NCI-H128 (cell line): ENCODE measurements around the gene ADCY1.

Experiments used
- DNase-seq: peaks from one replicate; lab custom pipeline; 2025; ENCODE audit not compliant: unreplicated experiment; lab: John Stamatoyannopoulos, UW

ADCY1 gene

DNA sequence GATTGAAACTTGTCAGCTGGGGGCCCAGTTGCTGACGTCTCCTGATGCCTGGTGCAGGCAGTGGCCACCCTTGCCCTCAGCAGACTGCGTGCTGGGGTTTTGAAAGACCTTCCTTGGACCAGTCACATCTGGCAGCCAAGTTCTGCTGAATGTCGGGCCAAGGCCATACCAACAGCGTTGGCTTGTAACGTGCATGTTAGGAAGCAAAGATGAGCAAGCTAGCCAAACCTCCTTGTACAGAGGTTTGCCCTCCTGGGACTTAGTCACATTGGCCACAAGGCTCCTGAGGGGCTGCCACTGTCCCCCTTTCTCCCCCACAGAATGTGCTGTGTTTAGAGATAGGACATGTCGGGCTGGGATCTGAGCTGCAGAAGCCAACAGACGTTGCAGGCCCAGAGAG, 49.0 kb downstream of the ADCY1 start:
- DNase-seq = no peak

DNA sequence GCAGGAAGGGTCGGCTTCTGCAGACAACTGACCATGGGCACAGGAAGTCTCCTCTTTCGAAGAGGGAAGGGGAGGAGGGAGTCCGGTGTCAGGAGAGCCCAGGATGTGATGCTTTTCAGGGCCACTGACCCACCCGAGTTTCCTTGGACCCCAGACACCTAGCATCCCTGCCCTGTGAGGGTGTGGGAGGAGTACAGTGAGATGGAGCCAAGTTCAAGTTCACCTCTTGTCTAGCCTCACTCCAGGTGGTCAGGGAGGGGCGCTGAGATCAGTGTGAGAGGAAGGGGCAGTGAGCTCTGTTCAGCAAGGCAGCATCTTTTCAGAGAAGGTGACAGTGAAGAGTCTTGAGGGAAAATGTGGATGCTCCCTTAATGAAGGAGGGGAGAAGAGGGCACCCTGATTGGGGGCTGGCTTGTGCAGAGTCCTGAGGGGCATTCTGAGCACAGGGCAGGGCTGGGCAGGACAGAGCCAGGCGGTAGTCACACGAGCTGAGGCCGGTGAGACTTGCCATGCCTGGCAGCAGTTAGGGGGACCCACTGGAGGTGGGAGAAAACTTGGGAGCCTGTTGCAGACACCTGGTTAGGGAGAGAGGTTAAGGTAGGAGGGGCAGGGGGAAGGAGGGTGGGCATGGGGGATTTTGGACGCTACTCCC, 49.7 kb downstream of the ADCY1 start:
- DNase-seq = no peak

GRCh38 chr7:45624392-45624760, 50.2 kb downstream of the ADCY1 start:
- DNase-seq = no peak

DNA sequence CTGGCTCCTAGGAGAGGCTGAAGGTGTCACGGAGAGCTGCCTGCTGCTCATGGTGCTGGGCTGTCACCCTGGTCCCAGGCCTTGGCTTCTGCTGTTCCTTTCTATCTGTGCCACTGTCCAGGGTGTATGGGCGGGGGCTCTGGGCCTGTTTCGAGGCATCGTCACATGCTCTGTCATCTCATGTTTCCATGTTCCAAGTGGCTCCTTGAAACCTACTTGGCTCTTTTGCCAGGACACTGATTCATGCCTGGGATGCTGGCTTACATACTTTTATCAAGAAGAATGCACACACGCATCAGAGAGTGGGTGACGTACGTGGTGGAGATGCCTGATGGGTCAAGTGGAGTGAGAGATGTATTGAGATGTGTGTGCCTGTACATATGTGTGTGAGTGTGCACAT, 50.9 kb downstream of the ADCY1 start:
- DNase-seq = no peak

GRCh38 chr7:45625714-45626440, 51.7 kb downstream of the ADCY1 start:
- DNase-seq = no peak

DNA sequence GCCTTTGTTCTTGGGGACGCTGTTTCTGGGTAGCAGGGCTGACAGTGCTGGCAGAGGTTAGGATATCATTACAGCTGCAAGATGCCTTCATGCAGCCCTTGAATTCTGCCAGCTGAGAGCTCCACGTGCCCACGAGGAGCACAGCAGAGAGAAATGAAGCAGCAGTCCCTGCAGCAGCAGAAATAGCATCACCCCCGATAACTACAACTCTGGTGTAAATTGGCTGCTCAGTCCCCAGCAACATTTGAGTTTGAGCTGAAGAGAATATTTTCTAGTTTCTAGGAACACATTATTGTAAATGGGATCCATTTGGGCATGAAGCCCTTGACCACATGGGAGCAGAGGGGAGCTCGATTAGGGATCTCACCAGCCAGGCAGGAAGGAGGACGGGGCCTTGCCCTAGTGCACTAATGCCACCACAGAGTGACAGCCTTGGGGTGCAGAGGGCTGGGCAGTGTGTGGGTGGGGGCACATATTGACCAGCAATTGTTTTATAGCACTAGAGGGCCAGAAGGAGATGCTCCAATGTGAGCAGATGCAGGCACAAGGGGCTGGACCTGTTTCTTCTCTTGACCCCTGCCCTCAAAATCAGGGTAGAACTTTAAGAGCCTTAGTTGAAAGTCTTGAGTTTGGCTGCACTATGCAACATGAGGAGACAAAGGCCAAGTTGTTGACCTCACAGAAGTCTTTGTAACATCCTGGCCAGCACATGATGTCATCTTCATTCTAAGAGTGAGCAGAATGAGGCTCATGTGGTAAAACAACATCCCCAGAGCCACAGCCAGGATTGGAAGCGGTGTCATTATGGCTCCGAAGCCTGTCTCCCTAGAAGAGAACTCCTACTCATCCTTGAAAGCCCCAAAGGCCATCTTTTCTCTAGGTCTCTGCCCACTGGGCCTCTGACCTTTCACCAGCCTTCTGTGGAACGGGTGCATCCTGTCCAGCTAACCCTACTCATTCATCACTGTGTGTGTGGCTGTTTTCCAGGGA, 52.6 kb downstream of the ADCY1 start:
- DNase-seq = no peak

DNA sequence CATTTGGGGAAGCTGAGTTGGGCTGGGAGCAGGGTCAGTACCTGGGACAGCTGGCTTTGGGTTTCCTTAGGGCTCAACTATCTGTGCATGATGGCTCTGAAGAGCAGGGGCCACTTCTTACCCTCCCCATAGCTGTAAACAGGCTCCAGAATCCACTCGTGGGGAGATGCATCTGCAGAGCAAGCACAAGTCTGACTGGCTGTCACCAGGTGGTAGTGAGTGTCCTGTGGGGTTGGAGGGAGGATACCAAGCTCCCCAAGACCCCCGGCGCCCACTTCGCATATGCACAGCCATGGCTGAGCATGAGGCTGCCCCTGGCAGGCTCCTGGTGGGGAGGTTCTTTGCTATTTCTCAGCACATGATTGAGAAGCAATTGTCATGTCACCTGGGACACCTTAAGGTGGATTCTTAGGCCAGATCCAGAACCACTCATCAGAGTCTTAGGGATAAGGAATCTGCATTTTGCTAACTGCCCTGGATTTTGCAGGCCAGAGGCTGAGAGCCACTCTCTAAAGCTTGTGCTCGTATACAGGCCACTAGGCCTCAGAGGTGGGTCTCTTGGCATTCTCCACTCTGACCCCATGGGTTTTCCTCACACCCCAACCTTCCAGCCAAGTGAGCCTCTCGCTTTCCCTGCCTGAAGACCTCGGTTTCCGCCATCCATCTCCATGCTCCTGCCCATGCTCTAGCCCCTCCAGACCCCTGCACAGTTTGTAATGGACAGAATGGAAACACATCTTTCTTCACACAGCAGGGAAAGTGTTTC, 53.7 kb downstream of the ADCY1 start:
- DNase-seq = no peak

GRCh38 chr7:45631569-45631968, 57.4 kb downstream of the ADCY1 start:
- no peak for DNase-seq

DNA sequence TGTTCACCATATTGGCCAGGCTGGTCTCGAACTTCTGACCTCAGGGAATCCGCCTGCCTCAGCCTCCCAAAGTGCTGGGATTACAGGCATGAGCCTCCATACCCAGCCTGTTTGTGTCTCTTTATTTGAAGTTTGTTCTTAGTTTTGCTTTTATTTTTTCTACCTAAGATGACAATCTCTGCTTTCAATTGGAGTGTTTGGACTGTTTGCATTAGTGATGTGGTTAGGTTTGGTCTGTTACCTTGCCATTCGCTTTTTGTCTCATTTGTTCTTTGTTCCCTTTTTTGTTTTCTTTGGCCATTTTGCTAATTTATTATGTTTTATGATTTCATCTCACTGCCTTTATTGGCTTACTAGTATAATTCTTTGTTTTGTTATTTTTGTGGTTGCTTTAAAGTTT, 62.6 kb downstream of the ADCY1 start:
- DNase-seq = no peak

DNA sequence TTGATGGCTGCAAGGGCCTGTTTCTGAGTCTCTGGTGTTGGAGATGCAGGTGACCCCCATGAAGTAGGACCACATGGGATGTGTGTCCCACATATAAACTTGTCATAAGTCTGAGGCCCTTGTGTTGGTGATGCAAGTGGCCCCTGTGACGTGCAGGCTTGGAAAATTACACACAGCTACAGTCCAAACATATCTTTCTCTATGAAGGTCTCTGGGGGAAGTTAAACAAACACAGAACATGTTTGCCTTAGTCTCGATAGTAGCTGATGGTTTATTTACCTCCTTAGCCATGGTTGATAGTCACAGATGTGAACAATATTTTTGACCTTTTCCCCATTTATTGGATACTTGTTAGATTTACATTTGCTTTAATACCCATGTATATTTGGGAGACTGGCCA, 64.7 kb downstream of the ADCY1 start:
- no peak for DNase-seq

GRCh38 chr7:45642044-45642443, 67.9 kb downstream of the ADCY1 start:
- no peak for DNase-seq

- DNase-seq = no peak
Observed at GRCh38 chr7:45643630-45644029, 69.5 kb downstream of the ADCY1 start.

GRCh38 chr7:45644237-45644636, 70.1 kb downstream of the ADCY1 start:
- DNase-seq = no peak

DNA sequence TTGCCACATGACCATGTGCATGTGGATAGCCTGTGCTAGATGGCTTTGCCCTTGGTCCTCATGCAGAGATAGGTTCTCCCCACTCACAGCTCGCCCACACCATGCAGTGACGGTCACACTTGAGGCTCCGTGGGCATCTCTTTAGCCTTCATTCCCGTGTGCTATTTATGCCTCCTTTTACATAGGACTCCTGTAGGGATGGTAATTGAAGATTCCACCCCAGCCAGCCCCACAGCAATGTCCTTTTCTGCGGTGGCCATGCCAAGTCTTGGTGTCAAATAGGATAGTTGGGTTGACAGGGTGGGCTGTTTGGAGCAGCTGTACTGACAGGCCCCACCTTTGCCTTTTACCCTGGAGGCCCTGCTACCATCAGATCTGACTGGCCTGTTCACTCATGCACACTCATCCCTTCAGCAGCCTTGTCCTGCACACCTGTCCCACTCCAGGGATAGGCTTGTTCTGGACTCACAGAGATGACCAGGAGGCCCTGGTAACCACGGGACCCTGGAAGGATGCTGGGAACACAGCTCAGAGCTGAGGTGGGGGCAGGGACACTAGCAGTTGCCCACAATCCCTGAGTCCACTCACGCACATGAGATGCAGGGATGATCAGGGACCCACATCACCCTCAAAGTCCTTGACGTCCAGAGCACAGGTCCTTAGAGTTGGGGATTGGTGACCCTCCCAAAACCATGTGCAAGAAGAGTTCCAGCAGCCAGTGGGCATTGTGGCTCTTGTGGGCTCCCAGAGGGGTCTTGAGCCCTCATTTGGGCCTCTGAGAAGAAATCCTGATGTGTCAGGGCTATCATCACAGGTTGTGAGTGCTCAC, 71.2 kb downstream of the ADCY1 start:
- no peak for DNase-seq

DNA sequence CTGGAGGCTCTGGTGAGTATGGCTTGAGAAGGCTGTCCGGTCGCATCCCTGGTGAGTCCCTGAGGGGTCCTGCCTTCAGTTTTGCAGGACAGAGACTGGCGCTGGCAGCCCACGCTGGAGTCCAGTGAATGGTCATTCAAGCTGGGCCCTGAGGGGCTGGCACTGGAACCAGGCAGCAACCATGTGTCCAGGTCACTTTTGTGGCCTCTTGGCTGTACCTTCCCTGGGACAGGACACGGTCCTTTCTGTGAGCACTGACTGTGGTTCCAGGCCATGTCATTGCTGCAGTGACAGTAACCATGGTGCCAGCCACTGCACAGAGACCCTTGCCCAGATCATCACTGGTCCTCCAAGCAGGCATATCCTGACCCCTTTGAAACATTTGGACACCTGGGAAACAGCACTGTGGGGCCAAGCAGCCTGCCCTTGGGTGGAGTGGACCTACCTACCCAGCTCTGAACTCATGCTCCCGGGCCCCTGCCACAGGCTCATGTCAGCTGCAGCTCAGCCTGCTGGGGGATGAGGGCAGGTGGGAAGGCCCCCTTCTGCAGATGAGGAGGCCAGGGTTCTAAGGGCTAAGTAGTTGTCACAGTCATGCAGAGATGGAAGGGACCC, 72.1 kb downstream of the ADCY1 start:
- no peak for DNase-seq

DNA sequence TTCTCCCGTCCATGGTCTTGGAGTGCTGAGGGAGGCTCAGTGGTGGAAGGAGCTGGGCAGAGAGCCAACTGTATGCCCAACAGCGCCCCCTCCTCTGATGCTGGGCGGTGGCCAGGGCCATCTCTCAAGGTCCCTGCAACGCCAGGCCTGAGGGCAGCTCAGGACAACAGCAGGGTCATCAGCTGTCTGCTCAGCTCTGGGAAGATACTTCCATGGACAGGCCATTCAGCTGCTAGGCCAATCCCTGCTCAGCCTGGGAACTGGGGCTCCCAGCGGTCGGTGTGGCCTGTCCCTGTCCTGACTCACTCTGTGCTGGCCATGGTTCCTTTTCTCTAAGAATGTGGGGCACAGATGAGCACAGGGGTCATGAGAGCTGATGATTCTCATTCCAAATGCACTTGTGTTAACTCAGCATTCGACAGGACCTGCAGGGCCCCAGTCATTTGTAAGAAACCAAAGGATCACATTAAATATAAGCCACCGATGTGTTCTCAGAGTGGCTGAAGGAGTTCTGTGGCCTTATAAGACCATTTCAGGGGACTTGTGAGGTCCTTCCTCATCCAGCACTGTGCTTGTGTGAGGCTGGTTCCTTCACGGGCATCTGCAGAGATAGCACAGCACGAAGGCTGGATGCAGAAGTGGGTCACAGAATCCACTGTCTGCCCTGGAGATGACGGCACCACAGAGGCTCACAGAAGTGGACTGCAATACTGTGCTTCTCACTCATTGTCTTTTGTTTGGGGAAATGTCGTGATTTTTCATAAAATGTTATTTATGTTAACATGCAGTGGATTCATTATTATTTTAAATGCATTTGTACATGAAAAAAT, 73.0 kb downstream of the ADCY1 start:
- DNase-seq = no peak

DNA sequence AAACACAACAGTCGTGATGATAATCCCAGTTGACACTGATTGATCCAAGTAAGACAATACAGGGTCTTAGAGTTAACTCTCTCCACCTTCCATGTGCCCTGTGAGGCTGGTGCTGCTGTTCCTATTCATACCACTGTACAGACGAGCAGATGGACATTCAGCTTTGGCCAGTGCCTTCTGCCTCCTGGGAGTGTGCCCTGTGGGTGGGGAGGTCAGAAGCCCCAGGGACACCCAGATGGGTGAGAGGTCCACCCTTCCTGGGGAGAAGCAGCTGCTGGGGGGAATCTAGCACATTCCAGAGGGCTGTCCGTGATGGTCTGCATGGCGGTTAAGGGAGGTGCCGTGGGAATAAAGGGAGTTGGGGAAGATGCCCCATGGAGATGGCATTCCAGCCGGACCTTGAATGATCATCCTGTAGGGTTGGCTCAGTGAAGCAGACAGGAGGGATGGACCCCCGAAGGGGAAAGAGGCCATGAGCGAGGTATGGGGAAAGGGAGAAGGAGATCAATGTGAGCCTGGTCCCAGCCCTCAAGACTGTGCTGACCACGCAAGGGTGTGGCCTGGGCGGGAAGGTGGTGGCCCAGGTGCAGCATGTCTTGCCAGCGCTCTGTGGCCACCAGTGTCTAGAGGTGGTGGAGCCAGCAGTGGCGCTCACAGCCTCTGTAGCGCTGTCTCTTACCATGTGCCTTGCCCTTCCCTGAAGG, 74.0 kb downstream of the ADCY1 start:
- DNase-seq = no peak

DNA sequence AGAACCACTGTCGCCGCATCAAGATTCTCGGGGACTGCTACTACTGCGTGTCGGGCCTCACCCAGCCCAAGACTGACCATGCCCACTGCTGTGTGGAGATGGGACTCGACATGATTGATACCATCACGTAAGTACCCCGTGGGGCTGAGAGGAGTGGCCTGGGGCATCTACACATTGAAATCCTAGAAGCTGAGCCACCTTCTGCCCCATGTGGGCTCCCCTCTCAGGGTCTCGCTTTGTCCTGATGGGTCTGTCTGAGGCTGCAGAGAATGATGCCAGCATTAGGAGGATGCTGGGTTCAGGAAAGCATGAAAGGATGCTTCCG, 74.5 kb downstream of the ADCY1 start:
- no peak for DNase-seq
